Measurements from ENCODE around the gene SSX2IP. TPM values are rescaled to one million over a fixed set of nuclear protein-coding genes. Genes with fewer than 3 reads are reported as not detected.

Gene SSX2IP
- total and polyA plus RNA-seq, 7 donors, result 2.2 to 12.8 (median 7.3) TPM

DNA sequence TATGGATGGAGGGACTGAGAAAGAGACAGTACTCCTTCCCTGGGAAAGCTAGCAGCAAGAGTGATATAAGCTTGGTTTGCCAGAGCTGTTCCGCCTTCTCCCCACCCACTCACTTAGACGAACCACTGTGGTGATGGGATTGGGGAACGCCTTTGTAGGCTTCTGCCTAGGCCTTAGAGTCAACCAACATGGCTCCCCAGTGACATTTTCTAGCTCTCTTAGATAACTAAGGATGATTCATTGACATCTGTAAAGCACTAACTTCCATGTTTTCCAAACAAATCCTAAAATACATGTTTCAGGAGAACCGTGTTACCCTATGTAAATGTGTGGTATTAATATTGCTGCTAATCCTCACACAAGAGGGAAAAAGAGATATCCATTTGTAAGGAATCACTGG, 21.6 kb upstream of the SSX2IP start:
- no peak for TF ChIP-seq CTCF (IDR thresholded peaks at IDR 0.05)
- no peaks in the 10 kb centered on the region for H3K27me3 ChIP-seq (ENCODE audit: insufficient read depth in 3 of 3, low read length in 2 of 3)
- H3K27ac ChIP-seq, result no peak overlapping the region
- WGBS, 3 donors, result 75 to 85% (median 83%) methylated on average over 4 of the region's 4 CpGs
- no peak for ATAC-seq
- no peaks in the 10 kb centered on the region for H3K4me1 ChIP-seq
- H3K36me3 ChIP-seq (ENCODE audit: insufficient read depth in 1 of 2, low read depth in 1 of 2), result no peaks in the 10 kb centered on the region
- no peak overlapping the region for H3K4me3 ChIP-seq
- intact Hi-C loops (cut with DNase I), result no loop called here
- H3K9me3 ChIP-seq, result no peaks in the 10 kb centered on the region
- DNase-seq, result no peak

GRCh38 chr1:84711121-84711520, 20.9 kb upstream of the SSX2IP start:
- no peak overlapping the region for H3K27ac ChIP-seq
- 52 to 76% (median 67%) methylated on average over 1 of the region's 1 CpG for WGBS, 3 donors

GRCh38 chr1:84709131-84709530, 18.9 kb upstream of the SSX2IP start:
- intact Hi-C loops (cut with DNase I), result no loop called here
- no peaks in the 10 kb centered on the region for H3K36me3 ChIP-seq (ENCODE audit: insufficient read depth in 1 of 2, low read depth in 1 of 2)
- H3K4me1 ChIP-seq, result no peaks in the 10 kb centered on the region
- H3K9me3 ChIP-seq, result no peaks in the 10 kb centered on the region
- no peak for TF ChIP-seq CTCF (IDR thresholded peaks at IDR 0.05)
- ATAC-seq, result no peak
- WGBS, 3 donors, result 59 to 76% (median 67%) methylated on average over 1 of the region's 1 CpG
- H3K27me3 ChIP-seq (ENCODE audit: insufficient read depth in 3 of 3, low read length in 2 of 3), result peaks cover 0 to 2% (median 0%) of the 10 kb centered on the region in 3 donors
- no peak for DNase-seq
- no peak overlapping the region for H3K4me3 ChIP-seq
- H3K27ac ChIP-seq, result no peak overlapping the region

More at GRCh38 chr1:84711121-84711520, 20.9 kb upstream of the SSX2IP start:
- Histone ChIP-seq H3K9me3 (no peaks in the 10 kb centered on the region), H3K36me3 (ENCODE audit: insufficient read depth in 1 of 2, low read depth in 1 of 2) (no peaks in the 10 kb centered on the region), H3K27me3 (ENCODE audit: insufficient read depth in 3 of 3, low read length in 2 of 3) (peaks cover 0 to 2% (median 0%) of the 10 kb centered on the region in 3 donors), H3K4me1 (no peaks in the 10 kb centered on the region), H3K4me3 (no peak overlapping the region)
- ATAC-seq, result no peak
- DNase-seq, result no peak
- TF ChIP-seq CTCF (IDR thresholded peaks at IDR 0.05), result no peak
- intact Hi-C loops (cut with DNase I), result no loop called here

GRCh38 chr1:84708031-84708430, 17.8 kb upstream of the SSX2IP start:
- Histone ChIP-seq H3K4me1 (no peaks in the 10 kb centered on the region), H3K27me3 (ENCODE audit: insufficient read depth in 3 of 3, low read length in 2 of 3) (peaks cover 0 to 2% (median 0%) of the 10 kb centered on the region in 3 donors), H3K4me3 (no peak overlapping the region), H3K9me3 (no peaks in the 10 kb centered on the region), H3K36me3 (ENCODE audit: insufficient read depth in 1 of 2, low read depth in 1 of 2) (no peaks in the 10 kb centered on the region), H3K27ac (no peak overlapping the region)
- ATAC-seq, result no peak
- no peak for DNase-seq
- intact Hi-C loops (cut with DNase I), result no loop called here
- no peak for TF ChIP-seq CTCF (IDR thresholded peaks at IDR 0.05)
- 88 to 91% (median 90%) methylated on average over 4 of the region's 4 CpGs for WGBS, 3 donors

GRCh38 chr1:84705513-84705912, 15.3 kb upstream of the SSX2IP start:
- 63 to 81% (median 63%) methylated on average over 4 of the region's 4 CpGs for WGBS, 3 donors
- H3K4me3 ChIP-seq, result no peak overlapping the region

More at GRCh38 chr1:84705513-84705912, 15.3 kb upstream of the SSX2IP start:
- Histone ChIP-seq H3K27me3 (ENCODE audit: insufficient read depth in 3 of 3, low read length in 2 of 3) (peaks cover 0 to 2% (median 0%) of the 10 kb centered on the region in 3 donors), H3K27ac (no peak overlapping the region), H3K36me3 (ENCODE audit: insufficient read depth in 1 of 2, low read depth in 1 of 2) (no peaks in the 10 kb centered on the region), H3K4me1 (no peaks in the 10 kb centered on the region), H3K9me3 (no peaks in the 10 kb centered on the region)
- no peak for DNase-seq
- no peak for ATAC-seq
- intact Hi-C loops (cut with DNase I), result no loop called here
- TF ChIP-seq CTCF (IDR thresholded peaks at IDR 0.05), result no peak
